ENCODE measurements around the gene PLCH1. TPM values are rescaled to one million over a fixed set of nuclear protein-coding genes. Genes with fewer than 3 reads are reported as not detected.

The PLCH1 gene
- polyA plus RNA-seq, 2 donors: 0.07 to 0.10 TPM

GRCh38 chr3:155701882-155702465, 42.9 kb downstream of the PLCH1 start:
- Histone ChIP-seq H3K4me3 (ENCODE audit: low read depth in 1 of 2, low read length in 2 of 2) (no peak overlapping the region), H3K27me3 (ENCODE audit: control insufficient read depth in 1 of 2, insufficient read depth in 2 of 2, low read length in 2 of 2) (no peaks in the 10 kb centered on the region), H3K27ac (ENCODE audit: low read depth in 2 of 2, low read length in 1 of 2) (no peak overlapping the region), H3K9me3 (ENCODE audit: control insufficient read depth in 2 of 2, insufficient read depth in 1 of 2, low read depth in 1 of 2, low read length in 1 of 2) (no peaks in the 10 kb centered on the region), H3K36me3 (ENCODE audit: control insufficient read depth in 2 of 2, insufficient read depth in 2 of 2, low read length in 1 of 2) (no peaks in the 10 kb centered on the region), H3K4me1 (ENCODE audit: control insufficient read depth in 2 of 2, insufficient read depth in 2 of 2, low read length in 1 of 2) (no peaks in the 10 kb centered on the region)
- 35 to 38% methylated on average over 5 of the region's 5 CpGs for WGBS, 2 donors

GRCh38 chr3:155697542-155697941, 47.3 kb downstream of the PLCH1 start:
- H3K4me3 ChIP-seq (ENCODE audit: low read depth in 1 of 2, low read length in 2 of 2): no peak overlapping the region
- no peak overlapping the region for H3K27ac ChIP-seq (ENCODE audit: low read depth in 2 of 2, low read length in 1 of 2)
- no peaks in the 10 kb centered on the region for H3K4me1 ChIP-seq (ENCODE audit: control insufficient read depth in 2 of 2, insufficient read depth in 2 of 2, low read length in 1 of 2)
- H3K9me3 ChIP-seq (ENCODE audit: control insufficient read depth in 2 of 2, insufficient read depth in 1 of 2, low read depth in 1 of 2, low read length in 1 of 2): no peaks in the 10 kb centered on the region
- H3K27me3 ChIP-seq (ENCODE audit: control insufficient read depth in 1 of 2, insufficient read depth in 2 of 2, low read length in 2 of 2): no peaks in the 10 kb centered on the region
- 81 to 85% methylated on average over 2 of the region's 2 CpGs for WGBS, 2 donors
- H3K36me3 ChIP-seq (ENCODE audit: control insufficient read depth in 2 of 2, insufficient read depth in 2 of 2, low read length in 1 of 2): no peaks in the 10 kb centered on the region

DNA sequence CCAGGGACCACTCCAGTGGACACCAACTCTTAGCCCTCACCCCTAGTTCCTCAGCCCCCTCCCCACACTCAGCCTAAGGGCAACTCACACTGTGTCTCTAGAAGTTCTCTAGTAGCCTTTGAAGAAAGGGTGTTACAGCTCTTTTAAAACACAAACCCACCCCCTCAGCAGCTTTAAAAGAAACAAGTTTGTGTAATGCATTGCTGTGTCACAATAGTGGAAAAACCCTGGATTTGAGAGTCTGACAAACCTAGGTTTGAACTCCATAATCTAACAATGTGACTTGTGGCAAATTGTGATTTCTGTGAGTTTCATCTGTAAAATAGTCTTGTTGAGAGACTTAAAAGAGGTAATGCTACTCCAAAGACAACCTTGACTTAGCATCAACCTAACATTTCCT, 54.0 kb downstream of the PLCH1 start:
- H3K4me1 ChIP-seq (ENCODE audit: control insufficient read depth in 2 of 2, insufficient read depth in 2 of 2, low read length in 1 of 2): no peaks in the 10 kb centered on the region
- H3K27ac ChIP-seq (ENCODE audit: low read depth in 2 of 2, low read length in 1 of 2): no peak overlapping the region
- H3K9me3 ChIP-seq (ENCODE audit: control insufficient read depth in 2 of 2, insufficient read depth in 1 of 2, low read depth in 1 of 2, low read length in 1 of 2): no peaks in the 10 kb centered on the region
- no peaks in the 10 kb centered on the region for H3K36me3 ChIP-seq (ENCODE audit: control insufficient read depth in 2 of 2, insufficient read depth in 2 of 2, low read length in 1 of 2)
- H3K27me3 ChIP-seq (ENCODE audit: control insufficient read depth in 1 of 2, insufficient read depth in 2 of 2, low read length in 2 of 2): no peaks in the 10 kb centered on the region
- H3K4me3 ChIP-seq (ENCODE audit: low read depth in 1 of 2, low read length in 2 of 2): no peak overlapping the region

GRCh38 chr3:155688481-155688880, 56.4 kb downstream of the PLCH1 start:
- no peak overlapping the region for H3K4me3 ChIP-seq (ENCODE audit: low read depth in 1 of 2, low read length in 2 of 2)
- H3K27ac ChIP-seq (ENCODE audit: low read depth in 2 of 2, low read length in 1 of 2): no peak overlapping the region
- H3K36me3 ChIP-seq (ENCODE audit: control insufficient read depth in 2 of 2, insufficient read depth in 2 of 2, low read length in 1 of 2): no peaks in the 10 kb centered on the region
- H3K27me3 ChIP-seq (ENCODE audit: control insufficient read depth in 1 of 2, insufficient read depth in 2 of 2, low read length in 2 of 2): no peaks in the 10 kb centered on the region
- no peaks in the 10 kb centered on the region for H3K9me3 ChIP-seq (ENCODE audit: control insufficient read depth in 2 of 2, insufficient read depth in 1 of 2, low read depth in 1 of 2, low read length in 1 of 2)
- H3K4me1 ChIP-seq (ENCODE audit: control insufficient read depth in 2 of 2, insufficient read depth in 2 of 2, low read length in 1 of 2): no peaks in the 10 kb centered on the region
- 89% methylated on average over 3 of the region's 3 CpGs for WGBS, 2 donors

DNA sequence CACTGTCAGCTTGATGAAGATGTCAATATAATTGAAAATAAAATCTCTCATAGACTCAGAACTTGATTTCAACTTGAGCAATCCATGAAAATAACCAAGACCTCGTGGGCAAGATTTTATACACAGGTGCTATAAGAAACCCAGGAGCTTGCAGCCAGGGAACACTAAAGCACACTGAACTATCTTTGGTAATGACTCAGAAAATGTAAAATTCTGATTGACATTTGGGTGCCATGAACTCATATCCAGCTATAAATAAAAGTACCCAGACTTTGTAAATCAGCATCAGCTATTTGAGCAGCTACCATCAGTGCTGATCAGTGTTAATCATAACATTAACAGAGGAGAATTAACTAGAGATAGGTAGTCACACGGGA, 61.5 kb downstream of the PLCH1 start:
- Histone ChIP-seq H3K27ac (ENCODE audit: low read depth in 2 of 2, low read length in 1 of 2) (no peak overlapping the region), H3K36me3 (ENCODE audit: control insufficient read depth in 2 of 2, insufficient read depth in 2 of 2, low read length in 1 of 2) (no peaks in the 10 kb centered on the region), H3K4me3 (ENCODE audit: low read depth in 1 of 2, low read length in 2 of 2) (no peak overlapping the region), H3K27me3 (ENCODE audit: control insufficient read depth in 1 of 2, insufficient read depth in 2 of 2, low read length in 2 of 2) (no peaks in the 10 kb centered on the region), H3K4me1 (ENCODE audit: control insufficient read depth in 2 of 2, insufficient read depth in 2 of 2, low read length in 1 of 2) (no peaks in the 10 kb centered on the region), H3K9me3 (ENCODE audit: control insufficient read depth in 2 of 2, insufficient read depth in 1 of 2, low read depth in 1 of 2, low read length in 1 of 2) (no peaks in the 10 kb centered on the region)
- 59 to 67% methylated on average over 2 of the region's 2 CpGs for WGBS, 2 donors

DNA sequence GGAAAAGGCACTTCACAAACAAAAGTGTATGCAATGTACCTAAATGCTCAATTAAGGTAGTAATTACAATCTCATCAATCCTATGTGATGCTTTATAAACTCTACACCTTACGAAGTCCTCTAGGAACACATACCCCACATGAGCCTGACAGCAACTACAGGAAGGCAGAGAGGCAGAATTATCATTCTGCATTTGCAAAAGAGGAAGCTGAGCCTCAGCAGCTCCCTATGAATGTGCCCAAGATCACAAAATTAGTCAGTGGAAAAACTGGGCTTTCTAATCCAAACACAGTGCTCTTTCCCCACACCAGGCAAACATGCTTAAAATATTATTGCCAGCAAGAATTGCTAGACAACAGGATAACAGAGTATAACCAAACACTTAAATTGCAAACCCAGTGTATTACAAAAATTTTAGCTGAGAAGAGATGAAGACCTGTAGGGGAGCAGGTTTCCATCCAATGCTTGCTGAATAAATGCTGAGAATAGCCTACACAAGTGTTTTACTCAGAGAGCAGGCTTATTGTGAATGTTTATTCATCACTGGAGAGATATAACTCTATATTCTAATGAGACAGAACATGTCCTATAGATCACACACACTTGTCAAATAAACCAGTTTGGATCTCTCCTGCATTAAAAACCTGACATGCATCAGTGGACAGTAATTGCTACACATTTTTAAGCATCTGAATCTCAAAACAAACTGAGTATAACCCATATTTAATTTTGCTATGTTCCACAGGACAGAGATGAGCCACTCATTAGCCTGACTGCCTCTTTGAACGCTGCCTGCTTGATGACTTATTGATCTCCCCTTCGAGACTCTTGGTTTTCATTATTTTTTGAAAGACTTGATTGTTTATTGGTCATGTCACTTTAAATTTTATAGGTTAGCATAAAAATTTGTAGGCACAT, 62.2 kb downstream of the PLCH1 start:
- Histone ChIP-seq H3K27ac (ENCODE audit: low read depth in 2 of 2, low read length in 1 of 2) (no peak overlapping the region), H3K4me3 (ENCODE audit: low read depth in 1 of 2, low read length in 2 of 2) (no peak overlapping the region), H3K4me1 (ENCODE audit: control insufficient read depth in 2 of 2, insufficient read depth in 2 of 2, low read length in 1 of 2) (no peaks in the 10 kb centered on the region), H3K9me3 (ENCODE audit: control insufficient read depth in 2 of 2, insufficient read depth in 1 of 2, low read depth in 1 of 2, low read length in 1 of 2) (no peaks in the 10 kb centered on the region), H3K36me3 (ENCODE audit: control insufficient read depth in 2 of 2, insufficient read depth in 2 of 2, low read length in 1 of 2) (no peaks in the 10 kb centered on the region), H3K27me3 (ENCODE audit: control insufficient read depth in 1 of 2, insufficient read depth in 2 of 2, low read length in 2 of 2) (no peaks in the 10 kb centered on the region)
- 66 to 78% methylated on average over 3 of the region's 3 CpGs for WGBS, 2 donors

GRCh38 chr3:155676252-155676981, 68.5 kb downstream of the PLCH1 start:
- H3K9me3 ChIP-seq (ENCODE audit: control insufficient read depth in 2 of 2, insufficient read depth in 1 of 2, low read depth in 1 of 2, low read length in 1 of 2): no peaks in the 10 kb centered on the region
- no peaks in the 10 kb centered on the region for H3K4me1 ChIP-seq (ENCODE audit: control insufficient read depth in 2 of 2, insufficient read depth in 2 of 2, low read length in 1 of 2)
- no peaks in the 10 kb centered on the region for H3K27me3 ChIP-seq (ENCODE audit: control insufficient read depth in 1 of 2, insufficient read depth in 2 of 2, low read length in 2 of 2)
- H3K27ac ChIP-seq (ENCODE audit: low read depth in 2 of 2, low read length in 1 of 2): no peak overlapping the region
- no peaks in the 10 kb centered on the region for H3K36me3 ChIP-seq (ENCODE audit: control insufficient read depth in 2 of 2, insufficient read depth in 2 of 2, low read length in 1 of 2)
- no peak overlapping the region for H3K4me3 ChIP-seq (ENCODE audit: low read depth in 1 of 2, low read length in 2 of 2)
- 29 to 40% methylated on average over 14 of the region's 14 CpGs for WGBS, 2 donors

DNA sequence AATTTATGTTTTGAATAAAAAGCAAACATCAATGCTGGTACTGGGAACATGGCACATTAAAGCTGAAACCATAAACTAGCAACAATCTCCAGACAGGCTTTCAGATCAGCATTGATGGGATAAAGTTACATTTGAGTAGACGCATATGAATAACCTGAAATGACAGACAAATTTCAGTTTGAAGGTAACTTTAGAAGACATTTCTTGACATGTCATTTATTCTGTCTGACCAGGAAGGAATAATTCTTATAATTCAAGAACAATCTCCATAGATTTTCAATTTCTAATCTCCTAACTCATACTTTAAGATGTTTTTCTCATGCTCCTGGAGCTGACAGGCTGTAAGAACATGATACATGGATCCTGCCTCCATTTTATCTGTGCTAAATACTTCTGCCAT, 69.8 kb downstream of the PLCH1 start:
- H3K27ac ChIP-seq (ENCODE audit: low read depth in 2 of 2, low read length in 1 of 2): no peak overlapping the region
- H3K9me3 ChIP-seq (ENCODE audit: control insufficient read depth in 2 of 2, insufficient read depth in 1 of 2, low read depth in 1 of 2, low read length in 1 of 2): no peaks in the 10 kb centered on the region
- H3K4me1 ChIP-seq (ENCODE audit: control insufficient read depth in 2 of 2, insufficient read depth in 2 of 2, low read length in 1 of 2): no peaks in the 10 kb centered on the region
- H3K4me3 ChIP-seq (ENCODE audit: low read depth in 1 of 2, low read length in 2 of 2): no peak overlapping the region
- 94 to 97% methylated on average over 1 of the region's 1 CpG for WGBS, 2 donors
- H3K36me3 ChIP-seq (ENCODE audit: control insufficient read depth in 2 of 2, insufficient read depth in 2 of 2, low read length in 1 of 2): no peaks in the 10 kb centered on the region
- H3K27me3 ChIP-seq (ENCODE audit: control insufficient read depth in 1 of 2, insufficient read depth in 2 of 2, low read length in 2 of 2): no peaks in the 10 kb centered on the region

GRCh38 chr3:155673421-155673820, 71.5 kb downstream of the PLCH1 start:
- H3K4me3 ChIP-seq (ENCODE audit: low read depth in 1 of 2, low read length in 2 of 2): no peak overlapping the region
- H3K27ac ChIP-seq (ENCODE audit: low read depth in 2 of 2, low read length in 1 of 2): no peak overlapping the region
- 84 to 88% methylated on average over 4 of the region's 4 CpGs for WGBS, 2 donors
- H3K9me3 ChIP-seq (ENCODE audit: control insufficient read depth in 2 of 2, insufficient read depth in 1 of 2, low read depth in 1 of 2, low read length in 1 of 2): no peaks in the 10 kb centered on the region
- no peaks in the 10 kb centered on the region for H3K4me1 ChIP-seq (ENCODE audit: control insufficient read depth in 2 of 2, insufficient read depth in 2 of 2, low read length in 1 of 2)
- no peaks in the 10 kb centered on the region for H3K27me3 ChIP-seq (ENCODE audit: control insufficient read depth in 1 of 2, insufficient read depth in 2 of 2, low read length in 2 of 2)
- H3K36me3 ChIP-seq (ENCODE audit: control insufficient read depth in 2 of 2, insufficient read depth in 2 of 2, low read length in 1 of 2): no peaks in the 10 kb centered on the region
